Upper lobe of right lung (tissue), 1 donor: ENCODE measurements around the gene RBMS3. TPM values are rescaled to one million over a fixed set of nuclear protein-coding genes. Genes with fewer than 3 reads are reported as not detected.

Experiments used
- ATAC-seq: fragments of 200-7000 bp; cut with Tn5 transposase; one replicate; pipeline ENCODE4 v1.9.1; 2020; ENCODE audit warnings: mild to moderate bottlenecking, moderate library complexity
- DNase-seq: peaks from one replicate; pipeline ENCODE4 v3.0.0-alpha.2; 2020
- H3K27ac ChIP-seq: fragments of 200-600 bp; one replicate; pipeline ENCODE4 v1.8.0; 2022
- H3K27me3 ChIP-seq: fragments of 200-600 bp; one replicate; pipeline ENCODE4 v1.8.0; 2022; ENCODE audit warnings: mild to moderate bottlenecking
- H3K36me3 ChIP-seq: fragments of 200-600 bp; one replicate; pipeline ENCODE4 v1.8.0; 2022
- H3K4me1 ChIP-seq: fragments of 200-600 bp; one replicate; pipeline ENCODE4 v1.8.0; 2022
- H3K4me3 ChIP-seq: fragments of 200-600 bp; one replicate; pipeline ENCODE4 v1.8.0; 2022; ENCODE audit warnings: mild to moderate bottlenecking
- H3K9me3 ChIP-seq: fragments of 200-600 bp; one replicate; pipeline ENCODE4 v1.8.0; 2022
- CTCF ChIP-seq: fragments of 200-600 bp; IDR thresholded peaks from one replicate; pipeline ENCODE4 v1.8.0; 2022; ENCODE audit warnings: antibody characterized with exemption
- intact Hi-C: fragments of 100-400 bp; cut with DNase I; formaldehyde crosslinking; loops from one replicate; pipeline ENCODE4 v1.11.0; 2022
- total RNA-seq: library from RNA; stranded (reverse); fragmentation: NEBNext Ultra II Directional; extraction: Animal tissue kit (Norgen Biotek cat#: 25700); gene quantifications from one replicate; pipeline ENCODE4 v1.2.1, GENCODE V29; 2021
- donor health status: DM: no; HTN: yes; CAD: no; lungs with severe emphysema.

Gene RBMS3
- total RNA-seq, 1 donor from 2014 or later = 85.9 TPM

GRCh38 chr3:29924783-29925561 lies 644.1 kb downstream of the RBMS3 start:
- no peak for ATAC-seq
- H3K4me3 ChIP-seq = no peak overlapping the region

GRCh38 chr3:29926378-29926777 lies 645.5 kb downstream of the RBMS3 start:
- Histone ChIP-seq H3K9me3 (no peaks in the 10 kb centered on the region), H3K27ac (no peak overlapping the region), H3K27me3 (no peaks in the 10 kb centered on the region), H3K4me1 (peaks cover 9% of the 10 kb centered on the region), H3K4me3 (no peak overlapping the region), H3K36me3 (no peaks in the 10 kb centered on the region)
- ATAC-seq = no peak
- no peak for TF ChIP-seq CTCF
- intact Hi-C loops = no loop called here
- no peak for DNase-seq

More at GRCh38 chr3:29924783-29925561, 644.1 kb downstream of the RBMS3 start:
- no peak for TF ChIP-seq CTCF
- peaks cover 9% of the 10 kb centered on the region for H3K4me1 ChIP-seq
- H3K27me3 ChIP-seq = no peaks in the 10 kb centered on the region
- H3K36me3 ChIP-seq = no peaks in the 10 kb centered on the region
- H3K27ac ChIP-seq = no peak overlapping the region
- intact Hi-C loops = no loop called here
- no peaks in the 10 kb centered on the region for H3K9me3 ChIP-seq
- no peak for DNase-seq

- Histone ChIP-seq H3K4me3 (no peak overlapping the region), H3K36me3 (no peaks in the 10 kb centered on the region), H3K27me3 (no peaks in the 10 kb centered on the region), H3K4me1 (no peaks in the 10 kb centered on the region), H3K9me3 (no peaks in the 10 kb centered on the region), H3K27ac (no peak overlapping the region)
- TF ChIP-seq CTCF = no peak
- intact Hi-C loops = no loop called here
- DNase-seq = no peak
- no peak for ATAC-seq
Measured at GRCh38 chr3:29932696-29933325, 651.9 kb downstream of the RBMS3 start.

GRCh38 chr3:29933802-29934490 lies 653.1 kb downstream of the RBMS3 start:
- H3K4me3 ChIP-seq = no peak overlapping the region
- TF ChIP-seq CTCF = no peak
- ATAC-seq (no peak), DNase-seq (no peak)
- H3K9me3 ChIP-seq = no peaks in the 10 kb centered on the region
- no peaks in the 10 kb centered on the region for H3K36me3 ChIP-seq
- intact Hi-C loops = no loop called here
- no peak overlapping the region for H3K27ac ChIP-seq
- H3K27me3 ChIP-seq = no peaks in the 10 kb centered on the region
- H3K4me1 ChIP-seq = no peaks in the 10 kb centered on the region

- H3K4me1 ChIP-seq = no peaks in the 10 kb centered on the region
- no peaks in the 10 kb centered on the region for H3K36me3 ChIP-seq
- DNase-seq (no peak), ATAC-seq (no peak)
- TF ChIP-seq CTCF = no peak
- no peak overlapping the region for H3K27ac ChIP-seq
- no peak overlapping the region for H3K4me3 ChIP-seq
- intact Hi-C loops = no loop called here
- H3K27me3 ChIP-seq = no peaks in the 10 kb centered on the region
- H3K9me3 ChIP-seq = no peaks in the 10 kb centered on the region
Measured at GRCh38 chr3:29934751-29935150, 653.9 kb downstream of the RBMS3 start.
